ENCODE data around the gene STAMBP.

DNA sequence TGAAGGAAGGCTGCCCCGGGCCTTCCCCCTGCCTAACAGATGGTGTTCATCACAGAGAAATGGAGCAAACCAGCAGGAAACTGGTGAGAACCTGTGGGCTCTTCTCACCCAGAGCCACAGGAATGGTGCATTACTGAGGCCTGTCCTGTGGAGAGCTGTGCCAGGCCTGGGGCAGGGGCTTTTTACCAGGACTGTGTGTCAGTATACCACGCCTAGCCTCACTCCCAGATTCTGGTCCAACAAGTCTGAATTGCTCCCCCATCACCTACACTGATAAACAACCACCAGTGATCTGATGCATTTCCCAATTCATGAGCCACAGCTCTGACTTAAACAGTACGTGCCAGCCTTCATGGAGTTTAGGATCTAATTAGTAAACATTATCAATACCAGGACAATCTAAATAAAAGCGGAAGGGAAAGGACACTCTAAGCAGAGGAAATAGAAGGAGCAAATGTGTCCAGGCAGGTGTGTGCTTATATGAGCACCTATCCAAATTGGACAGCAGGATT, 89.0 kb downstream of the STAMBP start:
- no peak for TF ChIP-seq CTCF (IDR thresholded peaks at IDR 0.05; ENCODE audit: low read depth, low read length)
- TF ChIP-seq POLR2A (IDR thresholded peaks at IDR 0.05; ENCODE audit: extremely low read depth, insufficient read length), result no peak

Measured in NB4 (cell line).